KMS-11 (cell line): Measurements from ENCODE around the gene RAB8B.

Experiments used
- H2AFZ ChIP-seq: fragments of 200-600 bp; sonication (generic); 2 replicates; pipeline ENCODE4 v1.6.1; 2016; ENCODE audit warnings: antibody characterized with exemption, mixed run types, low read depth
- H3K27ac ChIP-seq: fragments of 200-600 bp; sonication (generic); 2 replicates; pipeline ENCODE4 v1.6.1; 2016; ENCODE audit warnings: mild to moderate bottlenecking, mixed run types
- H3K27me3 ChIP-seq: fragments of 200-600 bp; sonication (generic); 2 replicates; pipeline ENCODE4 v1.6.1; 2017; ENCODE audit warnings: mild to moderate bottlenecking, low read depth, mixed run types, moderate library complexity; ENCODE audit not compliant: insufficient read depth
- H3K36me3 ChIP-seq: fragments of 200-600 bp; sonication (generic); 2 replicates; pipeline ENCODE4 v1.6.1; 2017; ENCODE audit warnings: mild to moderate bottlenecking, mixed run types; ENCODE audit not compliant: insufficient read depth
- H3K4me1 ChIP-seq: fragments of 200-600 bp; sonication (generic); 2 replicates; pipeline ENCODE4 v1.6.1; 2016; ENCODE audit warnings: mild to moderate bottlenecking, low read depth, mixed run types; ENCODE audit not compliant: poor library complexity, severe bottlenecking
- H3K4me2 ChIP-seq: fragments of 200-600 bp; sonication (generic); 2 replicates; pipeline ENCODE4 v1.7.0; 2016; ENCODE audit warnings: mild to moderate bottlenecking, mixed run types
- H3K4me3 ChIP-seq: fragments of 200-600 bp; sonication (generic); IDR thresholded peaks from 2 replicates; pipeline ENCODE4 v1.6.1; 2017; ENCODE audit warnings: low read depth, low read length, mixed read lengths; ENCODE audit not compliant: insufficient read depth
- H3K79me2 ChIP-seq: fragments of 200-600 bp; sonication (generic); 2 replicates; pipeline ENCODE4 v1.6.1; 2016; ENCODE audit warnings: low read depth, mixed run types; ENCODE audit not compliant: insufficient read depth
- H3K9ac ChIP-seq: fragments of 200-600 bp; sonication (generic); 2 replicates; pipeline ENCODE4 v1.6.1; 2016; ENCODE audit warnings: mild to moderate bottlenecking, mixed run types
- H4K20me1 ChIP-seq: fragments of 200-600 bp; sonication (generic); 2 replicates; pipeline ENCODE4 v1.6.1; 2016; ENCODE audit warnings: mild to moderate bottlenecking, mixed run types; ENCODE audit not compliant: insufficient read depth
- TF ChIP-seq, protein P1 (sequence below): fragments of 200-600 bp; sonication (generic); conservative IDR thresholded peaks from 2 replicates; pipeline ENCODE4 v1.6.1; 2017; ENCODE audit warnings: low read depth, mild to moderate bottlenecking, antibody characterized with exemption, low read length, moderate library complexity, mixed read lengths

The RAB8B gene

DNA sequence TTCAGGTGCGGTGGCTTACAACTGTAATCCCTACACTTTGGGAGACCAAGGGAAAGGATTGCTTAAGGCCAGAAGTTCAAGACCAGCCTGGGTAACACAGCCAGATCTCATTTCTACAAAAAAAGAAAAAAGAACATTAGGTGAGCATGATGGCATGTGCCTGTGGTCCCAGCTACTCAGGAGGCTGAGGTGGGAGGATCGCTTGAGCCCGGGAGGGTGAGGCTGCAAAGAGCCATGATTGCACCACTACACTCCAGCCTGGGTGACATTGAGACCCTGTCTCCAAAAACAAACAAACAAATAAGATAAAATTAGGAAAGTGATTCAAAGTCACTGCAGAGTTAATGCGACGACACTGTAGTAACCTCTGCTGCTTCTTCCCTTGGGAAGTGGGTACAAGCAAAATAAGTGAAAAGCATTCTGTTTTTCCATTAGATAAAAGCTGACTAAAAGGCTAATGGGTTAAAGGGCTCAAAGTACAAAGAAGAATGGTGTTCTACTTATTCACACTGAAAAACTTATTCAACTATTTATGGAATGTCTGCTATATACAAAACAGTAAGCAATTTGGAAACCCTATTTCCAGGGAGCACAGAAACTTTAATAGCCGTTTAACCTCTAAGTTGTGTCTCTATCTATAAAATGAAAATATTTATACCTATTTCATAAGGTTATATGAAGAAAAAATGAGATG, 24.1 kb upstream of the RAB8B start:
- no peak overlapping the region for H3K4me3 ChIP-seq
- no peaks in the 10 kb centered on the region for H3K79me2 ChIP-seq
- no peaks in the 10 kb centered on the region for H3K27me3 ChIP-seq
- no peak overlapping the region for H2AFZ ChIP-seq
- H4K20me1 ChIP-seq, result no peaks in the 10 kb centered on the region
- no peak overlapping the region for H3K27ac ChIP-seq
- TF ChIP-seq, protein P1, sequence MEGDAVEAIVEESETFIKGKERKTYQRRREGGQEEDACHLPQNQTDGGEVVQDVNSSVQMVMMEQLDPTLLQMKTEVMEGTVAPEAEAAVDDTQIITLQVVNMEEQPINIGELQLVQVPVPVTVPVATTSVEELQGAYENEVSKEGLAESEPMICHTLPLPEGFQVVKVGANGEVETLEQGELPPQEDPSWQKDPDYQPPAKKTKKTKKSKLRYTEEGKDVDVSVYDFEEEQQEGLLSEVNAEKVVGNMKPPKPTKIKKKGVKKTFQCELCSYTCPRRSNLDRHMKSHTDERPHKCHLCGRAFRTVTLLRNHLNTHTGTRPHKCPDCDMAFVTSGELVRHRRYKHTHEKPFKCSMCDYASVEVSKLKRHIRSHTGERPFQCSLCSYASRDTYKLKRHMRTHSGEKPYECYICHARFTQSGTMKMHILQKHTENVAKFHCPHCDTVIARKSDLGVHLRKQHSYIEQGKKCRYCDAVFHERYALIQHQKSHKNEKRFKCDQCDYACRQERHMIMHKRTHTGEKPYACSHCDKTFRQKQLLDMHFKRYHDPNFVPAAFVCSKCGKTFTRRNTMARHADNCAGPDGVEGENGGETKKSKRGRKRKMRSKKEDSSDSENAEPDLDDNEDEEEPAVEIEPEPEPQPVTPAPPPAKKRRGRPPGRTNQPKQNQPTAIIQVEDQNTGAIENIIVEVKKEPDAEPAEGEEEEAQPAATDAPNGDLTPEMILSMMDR, result no peak
- no peak overlapping the region for H3K4me2 ChIP-seq
- no peaks in the 10 kb centered on the region for H3K36me3 ChIP-seq
- no peak overlapping the region for H3K9ac ChIP-seq
- no peaks in the 10 kb centered on the region for H3K4me1 ChIP-seq

DNA sequence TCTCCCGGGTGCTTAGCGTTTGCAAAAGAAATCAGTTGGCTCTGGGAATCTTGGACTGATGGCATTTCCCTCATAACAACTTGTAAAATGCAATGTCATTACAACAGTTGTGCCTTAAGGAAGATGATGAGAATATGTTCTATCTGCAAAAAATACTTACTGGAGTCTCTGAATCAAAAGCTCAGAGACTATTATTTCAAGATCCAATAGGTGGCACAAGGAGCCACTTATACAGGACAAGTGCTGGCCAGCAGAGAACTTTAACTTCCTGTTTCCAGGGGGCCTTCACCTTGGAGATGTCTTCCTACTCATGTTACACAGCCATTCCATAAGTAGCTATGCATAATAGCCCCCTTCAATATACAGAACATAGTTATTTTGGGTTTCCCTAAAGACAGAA, 23.2 kb upstream of the RAB8B start:
- no peaks in the 10 kb centered on the region for H3K79me2 ChIP-seq
- no peak overlapping the region for H3K4me3 ChIP-seq
- no peaks in the 10 kb centered on the region for H3K4me1 ChIP-seq
- H3K27ac ChIP-seq, result no peak overlapping the region
- no peak overlapping the region for H3K4me2 ChIP-seq
- H3K9ac ChIP-seq, result no peak overlapping the region
- no peaks in the 10 kb centered on the region for H4K20me1 ChIP-seq
- TF ChIP-seq, protein P1, result no peak
- no peak overlapping the region for H2AFZ ChIP-seq
- no peaks in the 10 kb centered on the region for H3K36me3 ChIP-seq
- no peaks in the 10 kb centered on the region for H3K27me3 ChIP-seq

DNA sequence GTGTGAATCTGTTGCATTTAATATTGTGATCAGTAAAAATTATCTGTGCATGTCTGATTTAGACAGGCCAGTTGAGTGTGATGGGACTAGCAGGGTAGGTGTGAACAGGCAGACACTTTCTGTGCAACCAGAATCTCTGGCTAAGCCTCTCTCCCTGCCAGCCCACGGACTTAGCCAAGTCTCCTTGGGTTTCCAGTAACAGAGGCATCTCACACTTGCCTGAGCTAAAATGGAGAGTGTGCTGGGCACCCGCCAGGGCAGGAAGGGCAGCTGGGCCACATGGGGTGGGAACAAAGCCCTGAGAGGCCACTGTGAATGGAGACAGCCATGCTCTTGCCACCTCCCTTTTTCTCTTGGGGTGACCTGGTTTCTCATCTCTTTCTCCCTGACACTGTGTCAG, 19.6 kb upstream of the RAB8B start:
- TF ChIP-seq, protein P1, result no peak
- no peak overlapping the region for H3K9ac ChIP-seq
- H3K27ac ChIP-seq, result no peak overlapping the region
- no peaks in the 10 kb centered on the region for H3K27me3 ChIP-seq
- no peaks in the 10 kb centered on the region for H4K20me1 ChIP-seq
- no peak overlapping the region for H3K4me2 ChIP-seq
- no peaks in the 10 kb centered on the region for H3K79me2 ChIP-seq
- no peak overlapping the region for H2AFZ ChIP-seq
- no peak overlapping the region for H3K4me3 ChIP-seq
- H3K4me1 ChIP-seq, result no peaks in the 10 kb centered on the region
- no peaks in the 10 kb centered on the region for H3K36me3 ChIP-seq

DNA sequence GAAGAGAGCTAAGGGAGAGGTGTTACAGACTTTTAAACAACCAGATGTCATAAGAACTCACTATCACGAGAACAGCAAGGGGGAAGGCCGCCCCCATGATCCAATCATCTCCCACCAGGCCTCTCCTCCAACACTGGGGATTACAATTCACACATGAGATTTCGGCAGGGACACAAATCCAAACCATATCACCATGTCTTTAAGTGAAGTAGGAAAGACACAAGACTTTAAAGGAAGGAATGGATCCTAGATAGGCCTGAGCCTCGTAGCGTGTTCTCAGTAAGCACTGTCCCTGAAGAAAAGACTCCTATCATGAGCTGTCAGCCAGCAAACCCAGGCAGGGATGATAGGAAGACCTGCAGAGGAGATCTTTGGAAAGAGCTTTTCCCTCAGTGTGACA, 17.0 kb upstream of the RAB8B start:
- no peak overlapping the region for H3K4me2 ChIP-seq
- TF ChIP-seq, protein P1, result no peak
- no peaks in the 10 kb centered on the region for H3K4me1 ChIP-seq
- no peaks in the 10 kb centered on the region for H3K79me2 ChIP-seq
- H3K27me3 ChIP-seq, result no peaks in the 10 kb centered on the region
- H2AFZ ChIP-seq, result no peak overlapping the region
- H3K36me3 ChIP-seq, result no peaks in the 10 kb centered on the region
- no peak overlapping the region for H3K4me3 ChIP-seq
- no peak overlapping the region for H3K27ac ChIP-seq
- H4K20me1 ChIP-seq, result no peaks in the 10 kb centered on the region
- no peak overlapping the region for H3K9ac ChIP-seq
